Stimulated activated CD8-positive, alpha-beta memory T cell treated with anti-CD3 and anti-CD28 coated beads, Interleukin-15, amount 100 ng/mL, for 4 hours (primary cell): ENCODE measurements around the gene CXCR6.

Source experiments
- DNase-seq, 2 donors: peaks; one replicate each; pipeline ENCODE4 v3.0.0-alpha.2; 2020; ENCODE audit warnings: low read depth in 2 of 2

Gene CXCR6

GRCh38 chr3:45968149-45968548 lies 24.9 kb downstream of the CXCR6 start:
- DNase-seq: no peak

GRCh38 chr3:45968706-45969105 lies 25.4 kb downstream of the CXCR6 start:
- no peak for DNase-seq

GRCh38 chr3:45969116-45969515 lies 25.9 kb downstream of the CXCR6 start:
- DNase-seq: no peak

- DNase-seq: no peak
Measured at GRCh38 chr3:45969953-45970352, 26.7 kb downstream of the CXCR6 start.

- DNase-seq: no peak
Measured at GRCh38 chr3:45972534-45973402, 29.5 kb downstream of the CXCR6 start.

- no peak for DNase-seq
Measured at GRCh38 chr3:45974686-45975085, 31.4 kb downstream of the CXCR6 start.

GRCh38 chr3:45975686-45976085 lies 32.4 kb downstream of the CXCR6 start:
- no peak for DNase-seq

GRCh38 chr3:45976191-45977091 lies 33.2 kb downstream of the CXCR6 start:
- DNase-seq: peak in 1 of 2 donors; percentile 9

GRCh38 chr3:45978006-45978761 lies 34.9 kb downstream of the CXCR6 start:
- DNase-seq: no peak

GRCh38 chr3:45979378-45979777 lies 36.1 kb downstream of the CXCR6 start:
- DNase-seq: no peak

- DNase-seq: no peak
Measured at GRCh38 chr3:45980229-45980813, 37.1 kb downstream of the CXCR6 start.

GRCh38 chr3:45980819-45981218 lies 37.6 kb downstream of the CXCR6 start:
- no peak for DNase-seq

GRCh38 chr3:45981346-45982074 lies 38.2 kb downstream of the CXCR6 start:
- DNase-seq: no peak

GRCh38 chr3:45983770-45984169 lies 40.5 kb downstream of the CXCR6 start:
- DNase-seq: no peak

- no peak for DNase-seq
Measured at GRCh38 chr3:45984331-45985312, 41.4 kb downstream of the CXCR6 start.

- no peak for DNase-seq
Measured at GRCh38 chr3:45985532-45986302, 42.5 kb downstream of the CXCR6 start.

GRCh38 chr3:45986303-45986982 lies 43.2 kb downstream of the CXCR6 start:
- DNase-seq: no peak
